ENCODE results near the gene DLG2.

Gene DLG2

GRCh38 chr11:84022201-84022600 is 1604.9 kb downstream of the DLG2 start:
- DNase-seq (ENCODE audit: low read depth in 3 of 3): no peak

GRCh38 chr11:84021291-84021690 is 1605.9 kb downstream of the DLG2 start:
- no peak for DNase-seq (ENCODE audit: low read depth in 3 of 3)

GRCh38 chr11:84019571-84020194 is 1607.5 kb downstream of the DLG2 start:
- no peak for DNase-seq (ENCODE audit: low read depth in 3 of 3)

- no peak for DNase-seq (ENCODE audit: low read depth in 3 of 3)
Observed at GRCh38 chr11:84014539-84014938, 1612.6 kb downstream of the DLG2 start.

- no peak for DNase-seq (ENCODE audit: low read depth in 3 of 3)
Observed at GRCh38 chr11:84012171-84012826, 1614.8 kb downstream of the DLG2 start.

- no peak for DNase-seq (ENCODE audit: low read depth in 3 of 3)
Observed at GRCh38 chr11:84003181-84003580, 1624.0 kb downstream of the DLG2 start.

GRCh38 chr11:83998921-83999320 is 1628.2 kb downstream of the DLG2 start:
- no peak for DNase-seq (ENCODE audit: low read depth in 3 of 3)

GRCh38 chr11:83990160-83990733 is 1636.9 kb downstream of the DLG2 start:
- no peak for DNase-seq (ENCODE audit: low read depth in 3 of 3)

- DNase-seq (ENCODE audit: low read depth in 3 of 3): no peak
Observed at GRCh38 chr11:83982825-83983224, 1644.3 kb downstream of the DLG2 start.

- DNase-seq (ENCODE audit: low read depth in 3 of 3): no peak
Observed at GRCh38 chr11:83979593-83979992, 1647.6 kb downstream of the DLG2 start.

- no peak for DNase-seq (ENCODE audit: low read depth in 3 of 3)
Observed at GRCh38 chr11:83978942-83979341, 1648.2 kb downstream of the DLG2 start.

GRCh38 chr11:83976086-83976485 is 1651.1 kb downstream of the DLG2 start:
- no peak for DNase-seq (ENCODE audit: low read depth in 3 of 3)

- no peak for DNase-seq (ENCODE audit: low read depth in 3 of 3)
Observed at GRCh38 chr11:83972536-83972935, 1654.6 kb downstream of the DLG2 start.

- no peak for DNase-seq (ENCODE audit: low read depth in 3 of 3)
Observed at GRCh38 chr11:83971063-83971462, 1656.1 kb downstream of the DLG2 start.

GRCh38 chr11:83970061-83970671 is 1657.0 kb downstream of the DLG2 start:
- DNase-seq (ENCODE audit: low read depth in 3 of 3): no peak

GRCh38 chr11:83957038-83957900 is 1669.9 kb downstream of the DLG2 start:
- no peak for DNase-seq (ENCODE audit: low read depth in 3 of 3)

GRCh38 chr11:83956119-83956697 is 1670.9 kb downstream of the DLG2 start:
- DNase-seq (ENCODE audit: low read depth in 3 of 3): no peak

- DNase-seq (ENCODE audit: low read depth in 3 of 3): no peak
Observed at GRCh38 chr11:83954780-83955179, 1672.4 kb downstream of the DLG2 start.

GRCh38 chr11:83951521-83951920 is 1675.6 kb downstream of the DLG2 start:
- no peak for DNase-seq (ENCODE audit: low read depth in 3 of 3)

- no peak for DNase-seq (ENCODE audit: low read depth in 3 of 3)
Observed at GRCh38 chr11:83948200-83948599, 1678.9 kb downstream of the DLG2 start.

GRCh38 chr11:83945976-83946375 is 1681.2 kb downstream of the DLG2 start:
- DNase-seq (ENCODE audit: low read depth in 3 of 3): no peak

- no peak for DNase-seq (ENCODE audit: low read depth in 3 of 3)
Observed at GRCh38 chr11:83941050-83941449, 1686.1 kb downstream of the DLG2 start.
